Measurements from ENCODE around the gene TOMM7. TPM values are rescaled to one million over a fixed set of nuclear protein-coding genes. Genes with fewer than 3 reads are reported as not detected.

TOMM7 gene
- polyA plus RNA-seq, 1 of the 3 experiments (the other 2 are of a cell fraction), result 546 TPM

DNA sequence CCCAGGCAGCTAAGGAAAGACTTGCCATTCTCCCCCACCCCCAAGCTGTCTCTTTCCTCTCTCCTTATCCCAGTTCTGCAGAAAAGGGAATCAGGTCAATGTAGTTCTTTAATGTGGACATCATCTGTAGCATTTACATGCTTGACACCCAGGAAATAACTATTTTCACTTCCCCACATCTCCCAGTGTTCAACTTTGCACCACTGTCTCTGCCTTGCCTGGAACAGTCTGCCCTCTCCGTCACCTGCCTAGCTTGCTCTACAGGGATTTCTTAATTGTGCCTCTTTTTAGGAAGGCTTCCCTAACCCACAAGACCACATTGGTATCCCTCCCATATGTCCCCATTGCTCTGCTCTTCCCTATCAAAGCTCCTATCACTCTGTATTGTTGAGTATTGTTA is 45.9 kb upstream of the TOMM7 start:
- H3F3A ChIP-seq (replicated peaks; ENCODE audit: insufficient read depth), result no peaks in the 10 kb centered on the region
- CTCF ChIA-PET, result interaction anchor here (0.7 to 1.3 kb wide), 2 partner anchors 8 to 86 kb away, joined by 3 read pairs; no protein-coding TSS in a partner anchor
- no peak overlapping the region for H3K4me2 ChIP-seq
- H3K4me3 ChIP-seq (ENCODE audit: low read depth in 2 of 2, low read length in 1 of 2), result no peak overlapping the region
- no peak overlapping the region for H3K27ac ChIP-seq (ENCODE audit: low read depth in 2 of 2, low read length in 1 of 2)
- no peaks in the 10 kb centered on the region for H4K20me1 ChIP-seq (ENCODE audit: insufficient read depth)
- H2AFZ ChIP-seq (ENCODE audit: low read depth), result no peak overlapping the region
- POLR2A ChIA-PET, result no interaction called here
- DNase-seq, result no peak
- H3K27me3 ChIP-seq (ENCODE audit: insufficient read depth), result peaks cover 10% of the 10 kb centered on the region; the same call in 1 of the 2 replicates
- TF ChIP-seq MXI1 (IDR thresholded peaks at IDR 0.05; ENCODE audit: low read depth, low read length), result no peak
- no peak for TF ChIP-seq GABPA (IDR thresholded peaks at IDR 0.05; ENCODE audit: low read depth)
- no peak for TF ChIP-seq PBX3 (IDR thresholded peaks at IDR 0.05)
- no peak for TF ChIP-seq USF1 (IDR thresholded peaks at IDR 0.05; ENCODE audit: borderline replicate concordance, low read depth)
- TF ChIP-seq FOXJ3 (CRISPR knock-in tag; IDR thresholded peaks at IDR 0.05), result no peak
- no peak for TF ChIP-seq JUND (IDR thresholded peaks at IDR 0.05)
- no peak for TF ChIP-seq ELF1 (IDR thresholded peaks at IDR 0.05)
- TF ChIP-seq RAD21 (IDR thresholded peaks at IDR 0.05; ENCODE audit: low read length), result no peak
- no peak for TF ChIP-seq SMC3 (IDR thresholded peaks at IDR 0.05; ENCODE audit: low read depth, low read length)
- TF ChIP-seq POLR2AphosphoS5 (IDR thresholded peaks at IDR 0.05; ENCODE audit: low read depth, low read length), result no peak
- no peak for TF ChIP-seq CTCF (IDR thresholded peaks at IDR 0.05)
- H3K9me2 ChIP-seq, result no peaks in the 10 kb centered on the region
- no peak overlapping the region for H3K9ac ChIP-seq
- H3K4me1 ChIP-seq (ENCODE audit: control insufficient read depth in 1 of 2, insufficient read depth in 2 of 2, low read depth in 1 of 2, low read length in 1 of 2), result no peaks in the 10 kb centered on the region
- WGBS (ENCODE audit: low lambda C conversion rate), result 34% methylated on average over 1 of the region's 1 CpG
- no peaks in the 10 kb centered on the region for H3K9me3 ChIP-seq
- no peaks in the 10 kb centered on the region for H3K79me2 ChIP-seq (ENCODE audit: insufficient read depth)
- H3K36me3 ChIP-seq (replicated peaks in 1 of 2; ENCODE audit: control insufficient read depth in 1 of 2, insufficient read depth in 2 of 2, low read length in 1 of 2), result no peaks in the 10 kb centered on the region

DNA sequence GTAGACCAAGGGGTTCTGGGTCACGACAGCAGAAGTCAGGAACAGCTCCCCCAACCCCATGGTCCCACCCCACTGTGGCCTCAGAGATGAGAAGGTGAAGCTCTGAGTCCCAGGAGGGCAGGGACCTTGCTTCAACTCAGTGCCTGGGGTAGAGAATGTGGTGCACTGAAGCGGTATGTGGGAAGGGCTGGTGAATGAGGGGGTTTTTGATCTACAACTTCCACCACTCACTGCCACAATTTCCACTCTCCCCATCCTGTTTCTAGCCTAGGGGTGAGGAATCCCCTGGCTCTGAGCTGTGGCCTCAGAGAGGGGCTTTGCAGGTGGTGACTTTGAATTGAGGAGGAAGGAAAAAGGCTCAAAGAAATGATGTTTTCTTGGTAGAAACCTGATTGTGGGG is 44.9 kb upstream of the TOMM7 start:
- ChIA-PET CTCF (interaction anchor here (0.8 to 1.3 kb wide), 2 partner anchors 9 to 188 kb away, joined by 3 read pairs; no protein-coding TSS in a partner anchor), POLR2A (interaction anchor here (0.6 kb wide), 1 partner anchor 33 kb away, joined by 3 read pairs; no protein-coding TSS in a partner anchor)
- Histone ChIP-seq H4K20me1 (ENCODE audit: insufficient read depth) (no peaks in the 10 kb centered on the region), H3K36me3 (replicated peaks in 1 of 2; ENCODE audit: control insufficient read depth in 1 of 2, insufficient read depth in 2 of 2, low read length in 1 of 2) (no peaks in the 10 kb centered on the region), H3K9ac (no peak overlapping the region), H3K4me3 (ENCODE audit: low read depth in 2 of 2, low read length in 1 of 2) (no peak overlapping the region), H3F3A (replicated peaks; ENCODE audit: insufficient read depth) (no peaks in the 10 kb centered on the region), H3K27me3 (ENCODE audit: insufficient read depth) (peaks cover 10% of the 10 kb centered on the region; the same call in 1 of the 2 replicates), H3K4me2 (no peak overlapping the region), H3K27ac (ENCODE audit: low read depth in 2 of 2, low read length in 1 of 2) (peak overlapping the region in 1 of 2 experiments; percentile 38; a peak in 2 of 4 replicates), H2AFZ (ENCODE audit: low read depth) (0 out of 2 replicates have a peak overlapping the region, but pooled peaks have one; percentile 14), H3K9me2 (no peaks in the 10 kb centered on the region), H3K4me1 (ENCODE audit: control insufficient read depth in 1 of 2, insufficient read depth in 2 of 2, low read depth in 1 of 2, low read length in 1 of 2) (no peaks in the 10 kb centered on the region), H3K9me3 (no peaks in the 10 kb centered on the region), H3K79me2 (ENCODE audit: insufficient read depth) (no peaks in the 10 kb centered on the region)
- WGBS (ENCODE audit: low lambda C conversion rate), result 8% methylated on average over 2 of the region's 2 CpGs
- no peak for DNase-seq
- no peak for TF ChIP-seq USF1 (IDR thresholded peaks at IDR 0.05; ENCODE audit: borderline replicate concordance, low read depth)
- TF ChIP-seq GABPA (IDR thresholded peaks at IDR 0.05; ENCODE audit: low read depth), result no peak
- TF ChIP-seq RXRA (IDR thresholded peaks at IDR 0.05; ENCODE audit: borderline replicate concordance, low read depth), result no peak
- TF ChIP-seq USF2 (IDR thresholded peaks at IDR 0.05; ENCODE audit: borderline replicate concordance, low read depth, low read length), result no peak
- no peak for TF ChIP-seq PBX3 (IDR thresholded peaks at IDR 0.05)
- TF ChIP-seq TCF12 (IDR thresholded peaks at IDR 0.05), result no peak
- TF ChIP-seq NRF1 (IDR thresholded peaks at IDR 0.05; ENCODE audit: low read depth, low read length), result no peak
- no peak for TF ChIP-seq RFX5 (IDR thresholded peaks at IDR 0.05; ENCODE audit: low read length)
- no peak for TF ChIP-seq FOXM1 (IDR thresholded peaks at IDR 0.05; ENCODE audit: low read depth)
- TF ChIP-seq RCOR1 (IDR thresholded peaks at IDR 0.05; ENCODE audit: low read length), result no peak
- no peak for TF ChIP-seq GATA2 (CRISPR knock-in tag; IDR thresholded peaks at IDR 0.05)
- no peak for TF ChIP-seq ELF1 (IDR thresholded peaks at IDR 0.05)
